HG02970 (cell line): ENCODE measurements around the gene RHBDF2.

Experiments used
- ATAC-seq: cut with Tn5 transposase; IDR thresholded peaks from one replicate; pipeline ENCODE4 v1.9.1; 2021; ENCODE audit warnings: mild to moderate bottlenecking, moderate library complexity, moderate number of reproducible peaks; ENCODE audit not compliant: unreplicated experiment, low FRiP score

RHBDF2 gene

DNA sequence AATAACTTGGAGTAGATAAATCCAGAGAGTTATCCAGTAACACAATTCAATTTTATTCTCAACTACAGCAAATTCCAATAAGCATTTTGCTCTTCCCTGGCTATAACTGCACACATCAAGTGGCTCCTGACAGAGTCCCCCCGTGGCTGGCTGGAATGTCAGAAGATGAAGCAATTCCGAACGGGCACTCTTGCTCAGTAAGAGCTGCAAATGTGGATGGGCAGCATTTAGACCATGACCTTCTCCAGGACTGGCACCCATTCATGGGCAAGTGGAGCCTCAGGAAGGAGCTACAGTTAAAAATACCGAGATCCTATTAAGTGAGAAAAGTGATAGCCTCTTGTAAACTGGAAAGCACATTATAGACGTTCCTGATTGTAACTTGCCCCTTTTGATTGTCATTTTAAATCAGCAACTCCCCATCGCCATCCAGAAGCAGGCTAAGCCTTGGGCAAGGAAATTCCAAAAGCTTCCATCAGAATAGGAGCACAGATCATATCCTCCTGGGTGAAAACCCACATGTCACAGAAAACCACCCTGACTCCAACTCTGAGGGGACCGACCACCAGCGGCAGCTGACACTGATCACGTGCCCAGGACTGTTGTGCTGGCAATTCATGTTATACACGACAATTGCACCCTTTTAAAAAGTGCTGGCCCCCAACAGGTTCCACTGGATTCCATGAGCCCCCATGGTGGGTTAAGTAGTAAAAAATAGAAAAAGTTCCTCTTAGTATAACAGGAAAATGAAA, 55.4 kb downstream of the RHBDF2 start:
- no peak for ATAC-seq

DNA sequence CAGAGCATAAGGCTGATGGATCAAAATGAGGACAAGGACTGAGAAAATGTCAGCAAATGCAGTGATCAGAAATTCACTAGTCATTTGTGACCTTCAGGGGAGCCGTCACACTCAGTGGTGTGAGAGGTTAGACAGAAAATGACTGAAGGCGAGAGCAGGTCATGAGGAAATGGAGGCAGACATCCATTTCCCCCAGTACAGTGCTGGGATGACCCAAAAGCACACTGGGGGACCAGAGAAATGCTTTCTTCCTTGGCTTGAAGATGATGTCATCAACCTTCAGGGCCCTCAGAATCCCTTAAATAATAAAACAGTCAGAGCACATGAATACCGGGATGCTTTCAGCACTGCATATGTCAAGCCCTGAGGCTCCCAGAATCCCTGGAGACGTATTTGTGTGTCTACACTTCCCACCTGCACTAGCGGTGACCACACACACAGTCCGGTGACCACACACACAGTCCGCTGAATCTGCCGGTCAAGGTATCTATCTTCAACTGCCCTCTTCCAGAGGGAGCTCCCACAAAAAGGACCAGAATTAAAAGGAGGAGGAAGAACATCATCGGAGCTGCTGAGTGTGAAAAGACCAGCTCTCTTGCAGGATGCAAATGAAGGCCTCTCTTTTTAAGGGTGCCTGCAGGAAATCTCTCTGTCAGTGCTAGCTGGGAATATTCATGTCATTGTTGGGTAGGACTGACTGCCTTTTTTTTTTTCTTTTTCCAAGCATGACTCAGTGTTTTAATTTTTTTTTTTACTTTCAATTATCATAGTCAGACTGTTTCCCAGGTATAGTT, 56.5 kb downstream of the RHBDF2 start:
- ATAC-seq = no peak

DNA sequence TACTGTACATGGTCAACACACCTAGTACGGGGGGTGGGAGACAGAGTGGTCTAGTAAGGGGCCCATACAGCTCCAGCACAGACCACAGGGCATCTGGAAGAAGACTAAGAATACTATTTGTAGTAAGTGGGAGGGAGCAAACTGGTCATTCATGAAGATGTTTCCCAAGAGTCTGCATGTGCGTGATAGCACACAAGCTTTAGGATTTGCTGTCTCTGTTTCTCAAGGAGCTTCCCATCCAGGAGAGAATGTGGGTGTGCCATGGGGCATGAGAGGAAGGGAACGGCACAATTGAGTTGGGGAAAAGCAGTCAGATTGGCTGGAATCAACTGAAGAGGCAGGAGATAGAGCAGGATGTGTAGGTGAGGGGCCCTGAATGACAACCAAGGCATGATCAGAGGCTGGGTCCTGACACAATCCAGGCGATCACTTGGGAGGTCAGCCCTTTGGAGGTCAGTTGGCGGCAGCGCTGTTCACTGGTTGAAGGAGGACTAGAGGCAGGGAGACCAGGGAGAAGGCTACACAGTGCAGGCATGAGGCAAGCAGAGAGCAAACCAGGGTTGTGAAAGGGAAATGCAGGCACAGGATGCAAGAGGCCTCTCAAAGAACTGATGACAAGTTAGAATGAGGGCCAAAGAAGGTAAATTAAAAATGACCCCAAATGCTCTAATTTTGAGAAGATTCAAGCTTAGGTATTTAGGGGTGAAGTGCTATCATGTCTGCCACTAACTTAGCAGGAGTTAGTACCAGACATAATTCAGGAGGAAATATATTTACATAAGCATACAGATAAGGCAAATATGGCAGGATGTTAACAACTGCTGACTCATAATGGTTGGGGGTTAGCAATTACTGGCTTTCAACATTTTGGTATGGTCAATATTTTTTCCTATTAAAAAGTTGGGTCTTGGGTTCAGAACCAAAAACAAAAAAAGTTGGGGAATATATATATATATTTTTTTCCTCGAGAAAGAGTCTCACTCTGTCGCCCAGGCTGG, 58.6 kb downstream of the RHBDF2 start:
- no peak for ATAC-seq

DNA sequence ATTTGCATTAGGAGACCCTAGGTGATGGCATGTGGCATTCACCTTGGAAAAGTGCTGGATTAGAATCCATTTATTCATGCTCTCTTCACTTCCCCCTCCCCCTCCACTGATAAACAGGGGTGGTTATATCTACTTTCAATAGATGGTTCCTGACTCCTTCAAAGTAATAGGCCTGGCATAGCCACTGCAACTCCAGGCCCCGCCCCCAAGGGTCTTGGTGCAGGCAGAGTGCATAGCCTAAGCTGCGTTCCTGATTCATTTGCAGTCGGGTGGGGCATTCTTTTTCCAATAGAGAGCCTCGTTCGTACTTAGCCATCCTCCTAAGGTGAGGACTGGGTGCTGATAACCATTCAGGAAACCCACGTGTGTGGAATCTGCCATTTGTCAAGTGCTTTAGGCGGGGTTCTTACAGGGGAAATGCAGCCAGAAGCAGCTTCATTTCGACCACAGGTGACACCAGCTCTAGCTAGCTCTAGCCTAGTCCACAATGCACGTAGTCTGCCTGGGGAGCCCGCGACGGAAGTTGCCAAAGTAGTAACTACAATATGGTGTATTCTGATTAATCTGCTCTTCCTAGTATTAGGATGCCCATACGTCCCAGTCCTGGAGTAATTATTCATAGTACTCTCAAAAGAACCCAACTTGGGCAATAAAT, 59.4 kb downstream of the RHBDF2 start:
- ATAC-seq = no peak

GRCh38 chr17:76440751-76441362, 60.4 kb downstream of the RHBDF2 start:
- ATAC-seq = no peak

GRCh38 chr17:76439314-76439928, 61.8 kb downstream of the RHBDF2 start:
- no peak for ATAC-seq

DNA sequence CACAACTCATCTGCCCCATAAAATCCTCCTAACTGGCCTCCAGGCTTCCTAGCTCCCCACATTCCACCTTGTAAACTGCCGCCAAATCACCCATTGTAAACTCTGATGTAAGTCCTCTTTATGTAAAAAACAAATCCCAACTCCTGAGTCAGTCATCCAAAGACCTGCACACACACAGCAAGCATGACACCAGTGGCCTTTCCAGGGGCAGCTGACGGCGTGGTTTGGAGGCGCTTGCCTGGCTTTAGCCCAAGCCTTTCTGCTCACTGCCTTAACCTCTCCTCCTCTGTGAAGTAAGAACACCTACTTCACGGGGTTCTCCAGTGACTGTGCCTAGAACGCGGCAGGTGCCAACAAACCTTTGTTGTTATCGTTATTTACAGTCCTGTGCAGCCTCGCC, 62.3 kb downstream of the RHBDF2 start:
- ATAC-seq = no peak

- no peak for ATAC-seq
These were observed 63.5 kb downstream of the RHBDF2 start for GRCh38 chr17:76437467-76438402.

- no peak for ATAC-seq
These were observed 65.5 kb downstream of the RHBDF2 start for GRCh38 chr17:76435751-76436150.

DNA sequence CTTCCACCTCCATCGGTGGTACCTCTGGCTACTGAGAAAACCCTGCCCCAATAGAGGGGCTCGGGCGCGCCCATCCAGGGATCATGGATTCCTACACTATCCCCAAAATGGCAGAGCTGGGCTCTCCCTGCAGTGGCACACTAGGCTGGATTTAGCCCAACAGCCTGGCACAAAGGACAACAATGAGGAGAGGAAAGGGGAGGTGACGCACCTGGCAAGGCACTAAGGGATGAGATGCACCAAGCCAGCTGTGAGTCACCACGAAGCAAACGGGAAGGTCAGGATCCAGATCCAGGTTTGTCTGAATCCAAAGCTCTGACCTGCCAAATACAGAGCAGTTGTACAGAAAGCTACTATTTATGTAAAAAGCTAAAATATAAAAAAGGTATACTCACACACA, 66.4 kb downstream of the RHBDF2 start:
- ATAC-seq = no peak

DNA sequence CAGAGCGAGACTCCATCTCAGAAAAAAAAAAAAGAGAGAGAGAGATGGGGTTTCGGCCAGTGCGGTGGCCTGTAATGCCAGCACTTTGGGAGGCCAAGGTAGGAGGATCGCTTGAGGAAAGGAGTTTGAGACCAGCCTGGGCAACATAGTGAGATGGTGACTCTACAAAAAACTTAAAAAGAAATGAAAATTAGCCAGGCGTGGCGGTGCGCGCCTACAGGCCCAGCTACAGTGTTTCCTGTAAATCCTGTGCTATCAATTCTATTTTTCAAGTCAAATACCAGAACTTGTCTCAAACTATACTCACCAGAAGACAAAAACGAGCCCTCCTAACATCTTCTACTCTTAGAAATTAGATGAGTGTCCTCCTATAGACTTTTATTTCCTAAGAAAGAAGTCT, 67.5 kb downstream of the RHBDF2 start:
- no peak for ATAC-seq

DNA sequence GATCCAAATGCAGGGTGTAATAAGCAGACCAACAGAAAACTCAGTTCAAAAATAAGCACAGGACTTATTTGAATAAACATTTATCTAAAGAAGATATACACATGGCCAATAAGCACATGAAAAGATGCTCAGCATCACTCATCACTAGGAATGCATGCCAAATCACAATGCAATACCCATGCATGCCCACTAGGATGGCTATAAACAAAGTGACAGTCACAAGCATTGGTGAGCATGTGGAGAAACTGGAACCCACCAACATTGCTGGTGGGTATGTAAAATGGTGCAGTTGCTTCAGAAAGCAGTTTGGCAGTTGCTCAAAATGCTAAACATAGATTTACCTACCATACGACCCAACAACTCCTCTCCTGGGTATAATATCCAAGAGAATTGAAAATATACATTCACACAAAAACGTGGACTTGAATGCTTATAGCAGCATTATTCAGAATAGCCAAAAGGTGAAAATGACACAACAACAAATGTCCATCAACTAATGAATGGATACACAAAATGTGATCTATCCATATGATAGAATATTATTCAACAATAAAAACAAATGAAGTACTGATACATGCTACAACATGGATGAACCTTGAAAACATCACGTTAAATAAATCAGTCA, 68.4 kb downstream of the RHBDF2 start:
- ATAC-seq = no peak

DNA sequence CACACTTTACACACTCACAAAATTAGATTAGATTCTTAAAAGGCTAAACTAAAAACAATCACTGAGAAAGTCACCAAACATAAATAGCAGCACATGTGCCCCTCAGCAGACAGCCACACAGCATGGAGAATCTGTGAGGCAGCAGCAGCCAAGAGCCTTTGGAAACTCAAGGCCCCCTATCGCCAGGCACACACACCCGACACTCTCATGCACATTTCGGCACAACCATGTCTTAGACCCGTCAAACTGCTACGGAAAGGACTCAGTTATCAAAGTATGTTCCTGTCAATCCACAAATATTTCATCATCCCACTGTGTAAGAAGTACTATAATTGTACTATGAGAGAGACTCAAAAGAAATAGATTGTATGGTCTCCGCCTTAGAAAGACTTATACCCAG, 69.2 kb downstream of the RHBDF2 start:
- ATAC-seq = no peak

GRCh38 chr17:76431509-76431908, 69.7 kb downstream of the RHBDF2 start:
- no peak for ATAC-seq

DNA sequence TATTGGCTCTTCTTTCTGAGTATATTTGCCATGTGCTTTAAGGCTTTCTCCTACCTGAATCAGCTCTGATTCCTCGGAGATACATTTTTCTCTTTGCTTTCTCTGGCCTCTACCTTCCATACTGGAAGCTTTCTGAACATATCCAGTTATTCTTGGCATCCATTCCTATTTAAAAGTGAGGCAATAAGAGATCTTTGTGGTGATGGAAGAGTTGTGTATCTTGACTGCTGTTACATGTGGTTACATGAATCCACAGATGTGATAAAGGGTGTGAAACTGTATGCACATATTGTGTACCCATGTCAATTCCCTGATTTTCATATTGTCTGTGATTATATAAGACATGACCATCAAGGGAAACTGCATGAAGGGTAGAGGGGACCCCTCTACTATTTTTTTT, 72.7 kb downstream of the RHBDF2 start:
- no peak for ATAC-seq

- ATAC-seq = no peak
These were observed 73.6 kb downstream of the RHBDF2 start for GRCh38 chr17:76427501-76428231.

GRCh38 chr17:76426853-76427252, 74.4 kb downstream of the RHBDF2 start:
- ATAC-seq = no peak
